Ovary (tissue), 3 donors: ENCODE data around the gene PLEKHM3.

Experiments used
- CTCF ChIP-seq, 3 donors: fragments of 450-650 bp in 2 of 3; fragments of 200-600 bp in 1 of 3; IDR thresholded peaks; one replicate each; pipeline versions ENCODE4 v1.5.1 to v1.8.0; 2016 to 2022; ENCODE audit warnings: antibody characterized with exemption in 3 of 3, mild to moderate bottlenecking in 1 of 3
- POLR2A ChIP-seq: fragments of 450-650 bp; IDR thresholded peaks from one replicate; pipeline ENCODE4 v1.6.1; 2017; ENCODE audit warnings: antibody characterized with exemption, mild to moderate bottlenecking, moderate library complexity
- donor health status: DM: no; HTN: no; CAD: no.

DNA sequence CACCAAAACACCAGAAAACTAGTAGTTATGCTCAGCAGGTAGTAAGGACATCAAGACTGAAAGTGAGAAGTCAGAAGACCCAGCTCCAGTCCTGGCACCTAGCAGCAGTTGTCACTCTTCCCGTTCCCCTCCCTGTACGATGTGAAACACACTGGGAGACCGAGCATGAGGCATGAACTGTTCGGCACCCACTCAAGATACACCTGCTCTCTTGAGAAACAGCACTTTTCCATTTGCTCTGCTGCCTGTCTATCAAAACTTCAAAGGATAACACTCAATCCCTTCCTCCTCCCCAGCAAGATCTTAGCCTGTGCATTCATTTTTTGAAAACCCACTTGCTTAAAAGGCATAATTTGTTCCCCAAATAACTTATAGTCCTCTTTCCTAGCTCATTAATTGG, 123.9 kb downstream of the PLEKHM3 start:
- TF ChIP-seq CTCF (IDR thresholded peaks at IDR 0.05): no peak
- no peak for TF ChIP-seq POLR2A
